ENCODE data around the gene FGF18.
A peak's percentile ranks its signal among the peaks of the same experiment; 100 is the strongest.
"Not testable (repeated sequence)": the region's sequence is repeated elsewhere in the genome, so short reads cannot be mapped to it uniquely, and the experiment has no call there.

Gene FGF18, protein sequence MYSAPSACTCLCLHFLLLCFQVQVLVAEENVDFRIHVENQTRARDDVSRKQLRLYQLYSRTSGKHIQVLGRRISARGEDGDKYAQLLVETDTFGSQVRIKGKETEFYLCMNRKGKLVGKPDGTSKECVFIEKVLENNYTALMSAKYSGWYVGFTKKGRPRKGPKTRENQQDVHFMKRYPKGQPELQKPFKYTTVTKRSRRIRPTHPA

DNA sequence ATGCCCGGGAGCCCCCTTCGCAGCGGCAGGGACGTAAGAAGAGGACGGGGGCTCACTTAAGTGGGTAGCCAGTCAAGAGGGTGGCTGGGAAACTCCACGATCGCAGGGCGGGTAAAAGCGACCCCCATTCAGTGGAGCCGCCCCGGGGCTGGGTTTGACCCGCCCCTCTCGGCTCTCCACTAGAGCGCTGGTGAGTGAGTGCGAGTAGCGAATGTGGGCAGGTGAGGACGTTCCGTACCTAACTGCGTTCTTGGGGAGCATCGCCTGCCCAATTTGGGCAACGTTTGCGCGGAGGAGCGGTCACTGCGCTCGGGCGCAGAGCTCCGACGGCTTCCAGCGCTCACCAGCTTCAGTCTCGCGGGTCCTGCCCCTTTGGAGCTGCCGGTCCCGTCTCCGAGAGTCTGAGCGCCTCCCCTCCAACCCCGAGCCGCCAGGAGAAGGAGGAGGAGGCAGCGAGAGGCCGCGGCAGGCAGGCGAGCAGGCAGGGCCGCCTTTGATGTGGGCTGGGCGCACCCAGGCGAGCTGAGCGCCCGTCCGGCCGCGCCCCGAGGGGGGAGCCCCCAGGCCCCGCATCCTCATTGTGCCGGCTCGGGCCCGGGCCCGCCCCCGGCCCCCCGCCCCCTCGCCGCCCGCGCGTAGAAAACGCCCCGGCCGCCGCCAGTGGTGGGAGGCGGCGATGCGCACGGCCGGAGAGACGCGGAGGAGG lies at the start of gene FGF18:
Gene FGF18 (plus strand): TSS at position 666 of the 706 bp plus-strand sequence. CDS start 553 bp downstream, outside the sequence.
- peak; percentile 24 to 60 for DNase-seq

DNA sequence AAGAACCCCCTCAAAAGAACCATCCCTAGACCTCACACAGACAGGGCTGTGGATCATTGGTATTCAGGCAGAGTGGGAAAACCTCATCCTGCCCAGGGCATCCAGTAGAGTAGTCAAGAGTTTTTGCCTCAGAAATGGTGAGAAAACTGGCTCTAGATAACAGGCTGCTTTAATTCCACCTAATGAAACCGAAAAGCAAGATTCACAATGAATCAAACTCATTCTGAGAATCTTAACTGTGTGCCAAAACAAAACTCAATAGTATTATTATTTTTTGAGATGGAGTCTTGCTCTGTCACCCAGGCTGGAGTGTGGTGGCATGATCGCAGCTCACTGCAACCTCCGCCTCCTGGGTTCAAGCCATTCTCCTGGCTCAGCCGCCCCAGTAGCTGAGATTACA lies 49.5 kb upstream of the FGF18 start:
- no peak for DNase-seq

DNA sequence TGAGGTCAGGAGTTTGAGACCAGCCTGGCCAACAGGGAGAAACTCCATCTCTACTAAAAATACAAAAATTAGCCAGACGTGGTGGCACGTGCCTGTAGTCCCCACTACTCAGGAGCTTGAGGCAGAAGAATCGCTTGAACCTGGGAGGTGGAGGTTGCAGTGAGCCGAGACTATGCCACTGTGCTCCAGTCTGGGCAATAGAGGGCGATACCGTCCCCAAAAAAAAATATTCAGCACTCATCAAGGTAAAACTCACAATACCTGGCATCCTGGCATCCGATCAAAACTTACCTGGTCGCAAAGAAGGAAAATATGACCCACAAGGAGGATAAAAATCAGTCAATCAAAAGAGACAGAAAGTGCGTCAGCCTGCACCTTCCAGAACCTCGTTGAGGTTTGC lies 48.6 kb upstream of the FGF18 start:
- DNase-seq, result not testable (repeated sequence)

DNA sequence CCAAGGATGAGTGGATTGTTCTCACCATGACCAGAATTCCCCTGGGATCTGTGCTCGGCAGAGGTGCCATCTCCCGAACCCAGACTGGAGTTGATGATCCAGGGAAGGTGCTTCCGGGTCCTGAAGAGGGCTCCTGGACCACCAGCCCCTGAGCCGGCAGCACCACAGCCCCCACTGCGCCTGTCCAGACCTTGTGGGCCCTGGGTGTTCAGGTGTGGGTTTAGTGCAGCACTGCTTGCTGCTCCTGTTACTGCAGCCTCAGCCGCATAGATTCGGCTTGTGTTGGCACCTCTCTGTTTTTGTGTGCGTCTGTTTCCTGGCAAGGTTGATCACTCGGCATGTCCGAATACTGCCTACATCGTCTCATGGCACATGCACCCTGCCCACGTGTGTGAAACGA lies 48.1 kb upstream of the FGF18 start:
- DNase-seq, result no peak

DNA sequence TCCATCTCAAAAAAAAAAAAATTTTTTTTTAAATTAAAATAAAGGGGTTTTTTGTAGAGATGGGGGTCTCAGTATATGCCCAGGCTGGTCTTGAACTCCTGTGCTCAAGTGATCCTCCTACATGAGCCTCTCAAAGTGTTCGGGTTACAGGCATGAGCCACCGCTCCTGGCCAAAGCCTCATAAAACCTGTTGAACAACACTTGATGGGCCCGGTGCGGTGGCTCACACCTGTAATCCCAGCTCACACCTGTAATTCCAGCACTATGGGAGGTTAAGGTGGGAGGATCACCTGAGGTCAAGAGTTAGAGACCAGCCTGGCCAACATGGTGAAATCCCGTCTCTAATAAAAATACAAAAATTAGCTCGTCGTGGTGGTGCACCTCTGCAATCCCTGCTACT lies 39.5 kb upstream of the FGF18 start:
- no peak for DNase-seq

DNA sequence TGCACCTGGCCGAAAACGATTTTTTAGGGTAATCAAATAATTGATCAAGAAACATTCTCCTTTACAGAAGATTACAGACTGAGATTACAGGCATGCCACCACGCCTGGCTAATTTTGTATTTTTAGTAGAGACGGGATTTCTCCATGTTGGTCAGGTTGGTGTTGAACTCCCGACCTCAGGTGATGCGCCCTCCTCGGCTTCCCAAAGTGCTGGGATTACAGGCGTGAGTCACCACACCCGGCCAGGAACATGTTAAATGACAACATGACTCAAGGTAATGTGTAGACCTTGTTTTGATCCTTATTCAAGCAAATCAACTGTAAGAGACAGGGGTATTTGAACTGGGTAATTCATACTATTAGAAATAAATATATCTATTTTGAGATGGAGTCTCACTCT lies 35.0 kb upstream of the FGF18 start:
- not testable (repeated sequence) for DNase-seq

DNA sequence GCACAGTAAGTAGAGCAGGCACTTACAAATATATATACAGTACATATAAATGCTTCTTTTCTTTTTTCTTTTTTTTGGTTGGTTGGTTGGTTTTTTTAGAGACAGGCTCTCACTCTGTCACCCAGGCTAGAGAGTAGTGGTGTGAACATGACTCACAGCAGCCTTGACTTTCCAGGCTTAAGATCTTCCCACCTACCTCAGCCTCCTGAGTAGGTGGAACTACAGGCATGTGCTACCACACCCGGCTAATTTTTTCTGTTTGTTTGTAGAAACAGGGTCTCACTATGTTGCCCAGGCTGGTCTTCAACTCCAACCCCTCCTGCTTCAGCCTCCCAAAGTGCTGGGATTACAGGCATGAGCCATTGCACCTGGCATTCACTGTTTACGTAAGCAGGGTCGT lies 34.4 kb upstream of the FGF18 start:
- not testable (repeated sequence) for DNase-seq

DNA sequence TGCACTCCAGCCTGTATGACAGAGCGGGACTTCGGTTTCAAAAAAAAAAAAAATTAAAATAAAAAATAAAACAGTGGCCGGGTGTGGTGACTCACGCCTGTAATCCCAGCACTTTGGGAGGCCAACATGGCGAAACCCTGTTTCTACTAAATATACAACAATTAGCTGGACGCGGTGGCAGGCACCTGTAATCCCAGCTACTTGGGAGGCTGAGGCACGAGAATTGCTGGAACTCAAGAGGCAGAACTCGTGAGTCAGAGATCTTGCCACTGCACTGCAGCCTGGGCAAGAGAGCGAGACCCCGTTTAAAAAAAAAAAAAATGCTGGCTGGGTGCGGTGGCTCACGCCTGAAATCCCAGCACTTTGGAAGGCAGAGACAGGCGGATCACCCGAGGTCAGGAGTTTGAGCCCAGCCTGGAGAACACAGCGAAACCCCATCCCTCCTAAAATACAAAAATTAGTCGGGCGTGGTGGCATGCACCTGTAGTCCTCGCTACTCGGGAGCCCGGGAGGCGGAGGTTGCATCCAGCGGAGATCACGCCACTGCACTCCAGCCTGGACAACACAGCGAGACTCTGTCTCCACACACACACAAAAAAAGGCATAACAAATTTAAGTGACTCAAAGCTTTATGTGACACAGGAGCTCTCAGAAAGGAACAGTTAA lies 33.3 kb upstream of the FGF18 start:
- no peak for DNase-seq

DNA sequence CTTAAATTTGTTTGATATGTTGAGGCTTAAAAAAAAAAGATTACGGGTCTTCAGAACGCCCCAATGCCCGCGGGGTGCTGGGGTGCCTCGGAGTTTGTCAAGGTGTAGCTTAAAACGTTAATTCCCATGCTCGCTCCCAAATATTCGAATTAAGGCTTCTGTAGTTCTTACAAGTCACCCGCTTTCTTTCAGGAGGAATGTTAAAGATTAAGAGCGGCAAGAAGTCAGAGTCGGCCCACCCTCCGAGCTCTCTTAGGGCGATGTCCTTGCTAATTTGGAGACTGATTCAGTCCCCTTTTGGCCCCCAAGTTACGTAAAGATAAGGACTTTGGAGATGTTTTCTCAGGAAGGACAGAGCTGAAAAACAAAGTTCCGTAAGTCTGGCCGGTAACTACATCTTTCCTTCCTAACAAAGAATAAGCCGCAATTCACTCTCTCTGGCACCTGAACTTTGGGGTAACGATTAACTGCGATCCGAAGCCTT lies 32.5 kb upstream of the FGF18 start:
- peak in 1 of 2 experiments; percentile 48 for DNase-seq

DNA sequence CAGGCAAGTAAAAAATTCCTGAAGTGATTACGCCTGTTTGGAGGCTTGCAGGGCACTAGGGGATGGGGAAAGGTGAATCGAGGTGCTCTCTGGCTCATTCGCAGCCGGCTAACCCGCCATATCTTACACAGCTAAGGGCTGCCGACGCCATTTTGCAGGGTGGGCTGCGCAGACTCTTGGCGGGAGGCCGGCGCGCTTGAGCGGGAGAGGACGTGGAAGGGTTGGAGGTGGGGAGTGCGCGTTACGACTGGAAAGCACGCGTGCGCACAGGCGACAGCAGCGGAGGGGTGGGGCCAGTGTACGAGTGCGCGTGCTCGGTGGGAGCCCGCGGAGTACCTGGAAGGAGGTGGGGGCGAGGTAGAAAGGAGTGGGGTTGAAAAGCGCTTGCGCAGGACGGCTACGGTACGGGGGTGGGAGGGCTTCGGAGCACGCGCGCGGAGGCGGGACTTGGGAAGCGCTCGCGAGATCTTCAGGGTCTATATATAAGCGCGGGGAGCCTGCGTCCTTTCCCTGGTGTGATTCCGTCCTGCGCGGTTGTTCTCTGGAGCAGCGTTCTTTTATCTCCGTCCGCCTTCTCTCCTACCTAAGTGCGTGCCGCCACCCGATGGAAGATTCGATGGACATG lies 32.0 kb upstream of the FGF18 start, which contains the start of gene NPM1:
Gene NPM1 (plus strand): TSS at position 505 of the 625 bp plus-strand sequence. CDS start 100 bp downstream, at position 605.
- peak; percentile 98 for DNase-seq

DNA sequence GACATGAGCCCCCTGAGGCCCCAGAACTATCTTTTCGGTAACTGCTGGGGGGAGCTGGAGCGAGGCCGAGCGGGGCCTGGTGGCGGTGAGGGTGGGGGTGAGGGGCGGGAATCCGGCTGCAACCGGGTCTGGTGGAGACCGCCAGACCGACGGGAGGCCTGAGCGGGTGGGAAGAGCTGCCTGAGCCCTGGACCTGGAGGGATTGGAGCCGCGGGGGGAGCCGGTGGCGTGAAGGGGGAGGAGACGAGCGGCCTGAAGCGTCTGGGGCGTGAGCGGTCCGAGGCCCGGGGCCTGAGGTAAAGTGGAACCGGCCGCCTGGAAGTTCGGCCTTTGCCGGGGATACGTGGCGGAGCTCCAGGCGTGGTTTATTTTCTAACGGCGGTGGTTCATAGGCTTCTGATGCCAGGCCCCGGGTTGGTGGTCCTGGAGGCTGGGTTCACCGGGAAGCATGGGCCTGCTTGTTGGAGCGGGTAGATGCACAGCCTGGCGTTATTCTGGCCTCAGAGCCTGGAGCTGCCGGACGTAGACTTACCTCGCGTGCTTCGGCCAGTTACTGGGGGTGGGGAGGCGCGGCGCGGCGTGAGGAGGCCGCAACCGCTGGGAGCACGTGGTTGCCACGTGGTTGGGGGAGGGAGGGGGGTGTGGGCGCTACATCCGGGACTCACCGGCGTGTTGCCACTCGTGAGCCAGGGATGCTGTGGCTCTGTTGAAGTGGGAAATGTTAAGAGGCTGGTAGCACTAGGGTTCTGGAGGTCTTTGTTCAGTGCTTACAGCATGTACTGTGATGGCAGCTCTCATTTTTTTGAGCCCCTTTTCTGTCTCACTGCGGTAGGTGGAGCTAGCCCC lies 31.3 kb upstream of the FGF18 start:
- DNase-seq, result peak; percentile 47 to 66

DNA sequence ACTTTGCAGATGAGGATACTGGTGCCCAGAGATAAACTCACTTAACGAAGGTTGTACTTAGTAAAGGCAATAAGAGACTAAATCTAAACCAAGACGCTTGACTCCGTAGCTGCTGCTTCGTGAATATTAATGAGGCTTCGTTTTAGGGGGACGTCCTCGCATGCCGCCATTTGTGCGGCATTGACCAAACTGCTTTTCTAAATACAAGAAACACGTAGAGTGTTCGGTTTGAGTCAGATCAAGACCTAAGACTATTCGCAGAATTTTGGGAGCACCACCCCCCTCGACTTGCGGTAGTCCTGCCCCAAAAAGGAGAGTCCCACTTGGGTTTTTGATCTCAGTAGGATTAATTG lies 30.7 kb upstream of the FGF18 start:
- no peak for DNase-seq

DNA sequence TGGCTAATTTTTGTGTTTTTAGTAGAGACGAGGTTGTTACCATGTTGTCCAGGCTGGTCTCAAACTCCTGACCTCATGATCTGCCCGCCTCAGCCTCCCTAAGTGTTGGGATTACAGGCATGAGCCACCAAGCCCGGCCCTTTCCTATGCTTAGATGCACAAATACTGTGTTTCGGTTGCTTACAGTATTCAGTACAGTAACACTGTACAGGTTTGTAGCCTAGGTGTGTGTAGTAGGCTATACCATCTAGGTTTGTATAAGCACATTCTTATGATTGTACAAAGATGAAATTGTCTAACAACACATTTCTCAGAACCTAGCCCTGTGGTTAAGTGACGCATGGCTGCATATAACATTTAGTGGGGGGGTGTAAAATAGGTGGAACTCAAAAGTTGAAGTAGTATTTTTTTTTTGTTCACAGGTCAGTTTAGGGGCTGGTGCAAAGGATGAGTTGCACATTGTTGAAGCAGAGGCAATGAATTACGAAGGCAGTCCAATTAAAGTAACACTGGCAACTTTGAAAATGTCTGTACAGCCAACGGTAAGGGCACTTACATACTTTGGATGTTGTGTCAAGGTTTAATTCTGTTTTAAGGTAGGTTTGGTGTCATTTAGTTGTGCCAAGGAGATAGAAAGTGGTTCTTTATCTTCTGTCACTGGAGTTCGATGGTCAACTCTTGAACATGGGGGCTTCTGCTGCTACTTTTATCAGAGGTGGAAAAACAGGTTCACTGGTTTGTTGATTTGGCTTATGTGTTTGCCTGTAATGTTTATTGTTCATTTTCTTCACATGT lies 28.4 kb upstream of the FGF18 start:
- DNase-seq, result no peak

DNA sequence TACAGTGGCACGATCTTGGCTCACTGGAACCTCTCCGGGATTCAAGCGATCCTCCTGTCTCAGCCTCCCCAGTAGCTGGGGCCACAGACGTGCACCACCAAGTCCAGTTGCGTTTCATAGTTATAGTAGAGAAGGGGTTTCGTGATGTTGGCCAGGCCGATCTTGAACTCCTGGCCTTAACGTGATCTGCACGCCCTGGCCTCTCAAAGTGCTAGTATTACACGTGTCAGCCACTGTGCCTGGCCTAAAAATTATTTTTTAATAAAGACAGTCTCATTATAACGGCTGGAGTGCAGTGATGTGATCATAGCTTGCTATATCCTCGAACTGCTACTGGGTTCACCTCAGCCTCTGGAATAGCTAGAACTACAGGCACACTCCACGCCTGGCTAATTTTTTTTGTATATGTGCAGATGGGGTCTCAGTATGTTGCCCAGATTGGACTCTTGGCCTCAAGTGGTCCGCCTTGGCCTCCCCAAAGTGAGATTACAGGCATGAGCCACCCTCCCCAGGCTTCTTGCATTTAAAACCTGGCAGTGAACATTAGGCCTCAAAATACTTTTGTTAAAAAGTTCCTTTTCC lies 27.4 kb upstream of the FGF18 start:
- DNase-seq, result no peak

DNA sequence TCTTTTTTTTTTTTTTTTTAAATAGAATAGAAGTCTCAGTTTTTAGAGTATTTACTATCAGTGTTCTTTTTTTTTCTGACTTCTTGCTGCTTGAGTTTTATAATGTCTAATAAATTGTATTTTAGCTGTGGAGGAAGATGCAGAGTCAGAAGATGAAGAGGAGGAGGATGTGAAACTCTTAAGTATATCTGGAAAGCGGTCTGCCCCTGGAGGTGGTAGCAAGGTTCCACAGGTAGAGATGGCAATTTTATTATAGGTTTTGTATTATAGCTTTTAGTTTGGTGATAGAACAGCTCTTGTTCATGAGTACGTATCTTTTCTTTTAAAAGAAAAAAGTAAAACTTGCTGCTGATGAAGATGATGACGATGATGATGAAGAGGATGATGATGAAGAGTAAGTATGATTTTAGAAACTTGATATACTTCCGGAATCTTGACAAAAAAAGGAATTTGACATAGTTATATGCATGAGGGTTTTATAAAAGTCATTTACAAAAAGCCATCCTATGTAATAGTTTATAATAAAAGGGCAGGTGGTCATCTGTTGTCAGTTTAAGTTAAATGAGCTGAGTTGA lies 26.8 kb upstream of the FGF18 start:
- DNase-seq, result no peak

DNA sequence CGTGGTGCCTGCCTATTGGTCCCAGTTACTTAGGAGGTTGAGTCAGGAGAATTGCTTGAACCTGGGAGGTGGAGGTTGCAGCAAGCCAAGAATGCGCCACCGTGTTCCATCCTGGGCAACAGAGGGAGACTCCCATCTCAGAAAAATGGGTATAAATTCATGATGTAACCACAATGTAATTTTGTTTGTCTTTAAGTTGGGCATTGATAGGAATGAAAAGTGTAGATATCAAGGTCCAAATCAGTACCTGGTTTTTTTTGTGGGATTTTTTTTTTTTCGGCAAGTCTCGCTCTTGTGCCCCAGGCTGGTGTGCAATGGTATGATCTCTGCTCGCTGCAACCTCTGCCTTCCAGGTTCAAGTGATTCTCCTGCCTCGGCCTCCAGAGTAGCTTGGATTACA lies 24.4 kb upstream of the FGF18 start:
- no peak for DNase-seq

DNA sequence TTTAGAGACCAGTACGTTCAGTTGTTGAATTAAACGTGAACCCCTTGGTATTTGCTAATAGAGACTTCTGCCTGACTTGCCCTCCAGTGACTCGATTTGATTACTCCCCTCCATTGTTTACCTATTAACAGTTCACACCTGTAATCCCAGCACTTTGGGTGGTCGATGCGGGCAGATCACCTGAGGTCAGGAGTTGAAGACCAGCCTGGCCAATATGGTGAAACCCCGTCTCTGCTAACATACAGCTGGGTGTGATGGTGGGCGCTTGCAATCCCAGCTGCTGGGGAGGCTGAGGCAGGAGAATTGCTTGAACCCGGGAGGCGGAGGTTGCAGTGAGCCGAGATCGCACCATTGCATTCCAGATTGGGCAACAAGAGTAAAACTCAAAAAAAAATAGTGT lies 22.9 kb upstream of the FGF18 start:
- DNase-seq, result not testable (repeated sequence)

DNA sequence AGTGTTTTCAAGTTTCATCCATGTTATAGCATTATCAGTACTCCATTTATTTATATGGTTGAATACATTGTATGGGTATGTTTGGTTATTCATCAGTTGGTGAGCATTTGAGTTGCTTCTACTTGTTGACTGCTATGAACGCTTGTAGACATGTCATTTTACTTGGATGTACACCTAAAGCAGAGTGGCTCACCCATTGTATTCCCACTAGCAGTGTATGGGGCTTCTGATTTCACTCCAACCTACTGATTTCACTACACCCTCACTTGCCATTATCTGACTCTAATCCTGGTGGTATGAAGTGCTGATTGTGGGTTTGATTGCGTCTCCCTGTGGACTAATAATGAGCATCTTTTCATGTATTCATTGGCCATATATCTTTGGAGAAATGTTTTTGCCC lies 22.3 kb upstream of the FGF18 start:
- DNase-seq, result no peak

DNA sequence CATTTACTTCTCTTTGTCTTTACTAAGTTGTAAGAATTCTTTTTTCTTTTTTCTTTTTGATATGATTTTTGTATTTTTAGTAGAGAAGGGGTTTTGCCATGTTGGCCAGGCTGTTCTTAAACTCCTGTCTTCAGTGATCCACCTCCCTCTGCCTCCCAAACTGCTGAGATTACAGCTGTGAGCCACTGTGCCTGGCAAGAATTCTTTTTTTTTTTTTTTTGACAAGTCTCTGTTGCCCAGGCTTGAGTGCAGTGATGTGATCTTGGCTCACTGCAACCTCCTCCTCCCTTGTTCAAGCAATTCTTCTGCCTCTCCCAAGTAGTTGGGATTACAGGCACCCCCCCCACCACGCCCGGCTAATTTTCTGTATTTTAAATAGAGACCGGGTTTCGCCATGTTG lies 21.8 kb upstream of the FGF18 start:
- no peak for DNase-seq

DNA sequence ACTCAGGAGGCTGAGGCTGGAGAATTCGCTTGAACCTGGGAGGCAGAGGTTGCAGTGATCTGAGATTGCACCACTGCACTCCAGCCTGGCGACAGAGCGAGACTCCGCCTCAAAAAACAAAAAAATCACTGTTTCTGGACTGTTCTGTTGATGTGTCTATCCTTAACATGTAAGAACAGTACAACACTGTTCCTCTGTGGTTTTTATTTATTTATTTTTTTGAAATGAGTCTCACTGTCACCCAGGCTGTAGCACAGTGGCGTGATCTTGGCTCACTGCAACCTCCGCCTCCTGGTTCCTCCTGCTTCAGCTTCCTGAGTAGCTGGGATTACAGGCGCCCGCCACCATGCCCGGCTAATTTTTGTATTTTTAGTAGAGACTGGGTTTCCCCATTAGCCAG lies 20.8 kb upstream of the FGF18 start:
- DNase-seq, result not testable (repeated sequence)

DNA sequence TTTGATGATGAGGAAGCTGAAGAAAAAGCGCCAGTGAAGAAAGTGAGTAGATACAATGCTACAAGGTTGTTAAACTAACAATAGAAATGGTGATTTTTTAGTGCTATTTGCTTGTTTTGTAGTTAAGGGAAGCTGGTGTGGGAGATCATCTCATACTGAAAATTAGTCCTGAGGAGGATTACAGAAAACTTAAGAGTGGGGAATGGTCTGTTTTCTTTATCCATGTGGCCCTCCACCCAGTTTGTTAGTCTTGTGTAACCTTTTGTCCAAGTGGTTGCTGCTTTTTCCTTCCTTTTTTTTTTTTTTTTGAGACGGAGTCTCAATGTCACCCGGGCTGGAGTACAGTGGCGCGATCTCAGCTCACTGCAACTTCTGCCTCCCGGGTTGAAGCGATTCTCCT lies 19.3 kb upstream of the FGF18 start:
- DNase-seq, result no peak
